Glutamatergic neuron (in vitro differentiated cells): ENCODE measurements around the gene RGPD3. TPM values are rescaled to one million over a fixed set of nuclear protein-coding genes. Genes with fewer than 3 reads are reported as not detected.

Experiments used
- DNase-seq: peaks from one replicate; pipeline ENCODE4 v3.0.0; 2022
- H3K27ac Mint-ChIP-seq: one replicate; pipeline ENCODE4 v1.8.0; 2020; ENCODE audit warnings: mild to moderate bottlenecking, mixed read lengths, inconsistent platforms; ENCODE audit not compliant: unreplicated experiment
- H3K27me3 Mint-ChIP-seq: one replicate; pipeline ENCODE4 v1.8.0; 2020; ENCODE audit warnings: mild to moderate bottlenecking, moderate library complexity, mixed read lengths, inconsistent platforms; ENCODE audit not compliant: unreplicated experiment
- H3K36me3 Mint-ChIP-seq: one replicate; pipeline ENCODE4 v1.8.0; 2020; ENCODE audit warnings: mild to moderate bottlenecking, mixed read lengths, inconsistent platforms; ENCODE audit not compliant: unreplicated experiment
- H3K4me1 Mint-ChIP-seq: one replicate; pipeline ENCODE4 v1.8.0; 2020; ENCODE audit warnings: mild to moderate bottlenecking, low read depth, mixed read lengths, inconsistent platforms; ENCODE audit not compliant: unreplicated experiment
- H3K4me3 Mint-ChIP-seq: one replicate; pipeline ENCODE4 v1.8.0; 2020; ENCODE audit warnings: mild to moderate bottlenecking, mixed read lengths, inconsistent platforms; ENCODE audit not compliant: unreplicated experiment
- H3K9me3 Mint-ChIP-seq: one replicate; pipeline ENCODE4 v1.8.0; 2020; ENCODE audit warnings: mild to moderate bottlenecking, moderate library complexity, mixed read lengths, inconsistent platforms; ENCODE audit not compliant: unreplicated experiment
- total RNA-seq: library from RNA; stranded (reverse); fragmentation: NEBNext Ultra II Directional; extraction: Animal tissue kit (Norgen Biotek cat#: 25700); gene quantifications from one replicate; pipeline ENCODE4 v1.2.1, GENCODE V29; 2021; ENCODE audit not compliant: unreplicated experiment
- TF ChIP-seq, protein P1 (sequence below): fragments of 200-600 bp; sonication (generic); IDR thresholded peaks from one replicate; pipeline ENCODE4 v1.5.0; 2021; ENCODE audit not compliant: partially characterized antibody, unreplicated experiment

Gene RGPD3
- total RNA-seq, 1 donor from 2014 or later = 0.27 TPM

DNA sequence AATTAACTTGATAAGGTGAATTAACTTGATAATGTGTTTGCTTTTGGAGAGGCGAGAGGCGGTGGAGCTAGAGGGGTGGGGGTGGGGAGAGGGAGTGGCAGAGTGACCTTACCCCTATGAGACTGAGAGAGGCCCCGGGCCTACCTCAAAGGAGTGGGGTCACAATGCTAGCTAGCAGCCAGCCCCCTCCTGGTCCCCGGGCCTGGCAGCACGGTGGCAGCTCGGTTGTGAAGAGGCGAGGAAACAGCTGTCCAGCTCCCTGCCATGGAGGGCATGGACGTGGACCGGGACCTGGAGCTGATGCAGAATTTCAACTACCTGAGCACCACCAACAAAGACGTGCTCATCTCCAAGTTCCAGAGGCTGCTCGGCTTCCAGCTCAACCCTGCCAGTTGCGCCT lies 123.9 kb downstream of the RGPD3 start:
- DNase-seq = no peak
- H3K9me3 Mint-ChIP-seq = no peaks in the 10 kb centered on the region

DNA sequence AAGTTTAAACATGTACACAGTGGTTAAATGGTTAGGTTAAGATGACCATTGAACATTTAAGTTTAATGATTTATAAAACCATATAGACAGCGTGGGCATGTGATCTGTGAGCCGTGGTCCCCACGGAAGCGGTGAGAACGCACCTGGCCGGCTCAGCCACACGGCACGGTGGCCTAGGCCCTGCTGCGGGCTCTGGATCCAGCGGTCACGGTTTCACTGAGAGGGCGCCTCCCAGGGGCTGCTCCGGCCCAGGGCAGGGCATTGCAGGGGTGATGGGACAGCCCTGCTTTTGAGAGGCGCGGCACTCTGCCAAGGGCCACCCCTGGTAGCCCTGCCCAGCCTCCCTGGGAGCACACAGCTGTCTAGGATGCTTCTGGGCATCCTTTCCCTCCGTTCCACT lies 124.9 kb downstream of the RGPD3 start:
- no peak for DNase-seq
- Mint-ChIP-seq H3K9me3 (no peaks in the 10 kb centered on the region), H3K4me1 (no peaks in the 10 kb centered on the region), H3K36me3 (no peaks in the 10 kb centered on the region), H3K27ac (no peak overlapping the region), H3K4me3 (no peak overlapping the region), H3K27me3 (no peaks in the 10 kb centered on the region)
- TF ChIP-seq, protein P1, sequence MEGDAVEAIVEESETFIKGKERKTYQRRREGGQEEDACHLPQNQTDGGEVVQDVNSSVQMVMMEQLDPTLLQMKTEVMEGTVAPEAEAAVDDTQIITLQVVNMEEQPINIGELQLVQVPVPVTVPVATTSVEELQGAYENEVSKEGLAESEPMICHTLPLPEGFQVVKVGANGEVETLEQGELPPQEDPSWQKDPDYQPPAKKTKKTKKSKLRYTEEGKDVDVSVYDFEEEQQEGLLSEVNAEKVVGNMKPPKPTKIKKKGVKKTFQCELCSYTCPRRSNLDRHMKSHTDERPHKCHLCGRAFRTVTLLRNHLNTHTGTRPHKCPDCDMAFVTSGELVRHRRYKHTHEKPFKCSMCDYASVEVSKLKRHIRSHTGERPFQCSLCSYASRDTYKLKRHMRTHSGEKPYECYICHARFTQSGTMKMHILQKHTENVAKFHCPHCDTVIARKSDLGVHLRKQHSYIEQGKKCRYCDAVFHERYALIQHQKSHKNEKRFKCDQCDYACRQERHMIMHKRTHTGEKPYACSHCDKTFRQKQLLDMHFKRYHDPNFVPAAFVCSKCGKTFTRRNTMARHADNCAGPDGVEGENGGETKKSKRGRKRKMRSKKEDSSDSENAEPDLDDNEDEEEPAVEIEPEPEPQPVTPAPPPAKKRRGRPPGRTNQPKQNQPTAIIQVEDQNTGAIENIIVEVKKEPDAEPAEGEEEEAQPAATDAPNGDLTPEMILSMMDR = no peak

More for the DNA sequence above, 123.9 kb downstream of the RGPD3 start:
- Mint-ChIP-seq H3K4me1 (no peaks in the 10 kb centered on the region), H3K27me3 (no peaks in the 10 kb centered on the region), H3K4me3 (no peak overlapping the region), H3K27ac (no peak overlapping the region), H3K36me3 (no peaks in the 10 kb centered on the region)
- TF ChIP-seq, protein P1 = no peak

DNA sequence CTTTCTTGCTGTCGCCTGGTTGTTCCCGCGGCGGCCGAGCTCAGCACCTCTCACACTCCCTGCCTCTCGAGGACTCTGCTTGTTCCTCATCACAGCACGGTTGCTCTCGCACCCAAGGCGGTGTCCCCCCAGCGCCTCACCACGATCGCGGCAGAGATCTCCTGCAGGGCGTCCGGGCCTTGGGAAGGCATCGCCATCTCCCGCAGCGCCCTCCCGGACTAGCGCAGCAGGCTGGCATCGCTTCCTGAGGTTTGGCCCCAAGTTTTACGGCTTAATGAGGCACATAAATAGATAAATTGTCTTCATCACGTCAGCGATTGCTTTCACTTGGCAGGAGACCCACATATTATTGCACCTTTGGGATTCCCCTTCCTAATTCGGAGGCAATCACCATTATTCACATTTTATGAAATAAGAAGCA lies 125.4 kb downstream of the RGPD3 start:
- DNase-seq = no peak
- Mint-ChIP-seq H3K27ac (no peak overlapping the region), H3K36me3 (no peaks in the 10 kb centered on the region), H3K9me3 (no peaks in the 10 kb centered on the region), H3K4me3 (no peak overlapping the region), H3K27me3 (no peaks in the 10 kb centered on the region), H3K4me1 (no peaks in the 10 kb centered on the region)
- TF ChIP-seq, protein P1 = no peak

DNA sequence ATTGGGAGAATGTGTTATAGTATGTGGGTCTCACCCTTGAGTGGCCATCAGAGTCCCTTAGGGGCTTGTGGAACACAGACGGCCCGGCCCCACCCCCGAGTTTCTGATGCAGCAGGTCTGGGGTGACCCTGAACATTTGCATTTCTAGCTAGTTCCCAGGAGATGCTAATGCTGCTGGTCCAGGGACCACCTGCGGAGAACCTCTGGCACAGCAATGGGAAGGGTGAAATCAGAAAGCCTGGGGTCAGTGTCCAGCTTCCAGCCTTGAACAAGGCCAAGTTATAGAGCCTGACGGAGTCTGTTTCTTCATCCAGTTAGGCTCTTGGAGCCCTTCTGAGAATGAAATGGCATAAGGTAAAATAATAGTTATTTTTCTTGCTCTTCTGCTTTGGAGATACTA lies 126.5 kb downstream of the RGPD3 start:
- H3K27ac Mint-ChIP-seq = no peak overlapping the region

More for the DNA sequence above, 126.5 kb downstream of the RGPD3 start:
- H3K27me3 Mint-ChIP-seq = no peaks in the 10 kb centered on the region
- H3K4me3 Mint-ChIP-seq = no peak overlapping the region
- no peak for DNase-seq
- H3K4me1 Mint-ChIP-seq = no peaks in the 10 kb centered on the region
- no peaks in the 10 kb centered on the region for H3K36me3 Mint-ChIP-seq
- H3K9me3 Mint-ChIP-seq = no peaks in the 10 kb centered on the region
- TF ChIP-seq, protein P1 = no peak

Other genes starting within 250 kb of the RGPD3 start
- not detected for gene CD8B2, start 19.0 kb upstream of the RGPD3 start, total RNA-seq